Measurements from ENCODE around the gene CFB. TPM values are rescaled to one million over a fixed set of nuclear protein-coding genes. Genes with fewer than 3 reads are reported as not detected.
"Not testable (repeated sequence)": the region's sequence is repeated elsewhere in the genome, so short reads cannot be mapped to it uniquely, and the experiment has no call there.

The CFB gene
- total and polyA plus RNA-seq, 9 of the 15 experiments (the other 6 are each of a cell fraction or from before 2014, with no cell fraction given): 0.08 to 0.91 (median 0.22) TPM; not detected in 4

GRCh38 chr6:31981744-31982143, 35.8 kb downstream of the CFB start, which contains the start of gene C4A:
Gene C4A, plus strand, starts transcription at chr6:31982057. Its CDS starts 51 bp downstream, at chr6:31982108.
- ATAC-seq: peak; percentile 44
- H3K27ac ChIP-seq (ENCODE audit: extremely low read depth, low read depth, low read length); intact Hi-C loops (cut with micrococcal nuclease); in situ Hi-C loops (cut with MboI); H3K9ac ChIP-seq (ENCODE audit: insufficient read depth in 1 of 2, low read depth in 2 of 2, low read length in 2 of 2); BruUV-seq (replicated peaks); H3K9me1 ChIP-seq (ENCODE audit: control insufficient read depth, insufficient read depth, low read length); DNase-seq (ENCODE audit: extremely low read depth in 1 of 4, low spot score in 3 of 4); H3K4me2 ChIP-seq (ENCODE audit: insufficient read depth, low read length); POLR2A ChIA-PET; CTCF ChIA-PET (ENCODE audit: low intra/inter-chr PET ratio); H3K27me3 ChIP-seq (ENCODE audit: control insufficient read depth in 2 of 2, insufficient read depth in 2 of 2, low read length in 2 of 2); FAIRE-seq; H3K9me3 ChIP-seq (replicated peaks; ENCODE audit: control insufficient read depth, insufficient read depth, low read depth, low read length); H4K20me1 ChIP-seq (replicated peaks; ENCODE audit: control insufficient read depth, insufficient read depth, low read length); H3K4me3 ChIP-seq; H2AFZ ChIP-seq (ENCODE audit: low read depth, low read length): not testable (repeated sequence)
- peaks cover 28 to 29% of the 10 kb centered on the region in 2 experiments for H3K4me1 ChIP-seq (replicated peaks in 1 of 2; ENCODE audit: control insufficient read depth in 2 of 2, insufficient read depth in 2 of 2, low read length in 2 of 2)
- H3K79me2 ChIP-seq (ENCODE audit: control insufficient read depth, insufficient read depth, low read length): peaks cover 12% of the 10 kb centered on the region
- no CpG with 5 or more reads among the region's 7 CpGs for WGBS (ENCODE audit: insufficient coverage, low coverage, missing lambda C conversion rate)
- peaks cover 12% of the 10 kb centered on the region; the same call in 2 of the 3 replicates for H3K36me3 ChIP-seq (ENCODE audit: control insufficient read depth, insufficient read depth, low read length)

GRCh38 chr6:31989363-31989762, 43.5 kb downstream of the CFB start:
- POLR2A ChIA-PET; DNase-seq (ENCODE audit: extremely low read depth in 1 of 4, low spot score in 3 of 4); H3K4me1 ChIP-seq (replicated peaks in 1 of 2; ENCODE audit: control insufficient read depth in 2 of 2, insufficient read depth in 2 of 2, low read length in 2 of 2); H3K9me3 ChIP-seq (replicated peaks; ENCODE audit: control insufficient read depth, insufficient read depth, low read depth, low read length); H2AFZ ChIP-seq (ENCODE audit: low read depth, low read length); H3K9me1 ChIP-seq (ENCODE audit: control insufficient read depth, insufficient read depth, low read length); H3K27me3 ChIP-seq (ENCODE audit: control insufficient read depth in 2 of 2, insufficient read depth in 2 of 2, low read length in 2 of 2); H3K27ac ChIP-seq (ENCODE audit: extremely low read depth, low read depth, low read length); intact Hi-C loops (cut with micrococcal nuclease); CTCF ChIA-PET (ENCODE audit: low intra/inter-chr PET ratio); H3K4me2 ChIP-seq (ENCODE audit: insufficient read depth, low read length); BruUV-seq (replicated peaks); H3K4me3 ChIP-seq; in situ Hi-C loops (cut with MboI); H3K79me2 ChIP-seq (ENCODE audit: control insufficient read depth, insufficient read depth, low read length); H3K36me3 ChIP-seq (ENCODE audit: control insufficient read depth, insufficient read depth, low read length); H4K20me1 ChIP-seq (replicated peaks; ENCODE audit: control insufficient read depth, insufficient read depth, low read length); H3K9ac ChIP-seq (ENCODE audit: insufficient read depth in 1 of 2, low read depth in 2 of 2, low read length in 2 of 2): not testable (repeated sequence)
- WGBS (ENCODE audit: insufficient coverage, low coverage, missing lambda C conversion rate): no CpG with 5 or more reads among the region's 10 CpGs
- peak; percentile 59 for FAIRE-seq
- ATAC-seq: peak; percentile 88

GRCh38 chr6:31994421-31994820, 48.5 kb downstream of the CFB start:
- BruUV-seq (replicated peaks); H3K4me1 ChIP-seq (replicated peaks in 1 of 2; ENCODE audit: control insufficient read depth in 2 of 2, insufficient read depth in 2 of 2, low read length in 2 of 2); POLR2A ChIA-PET; H3K36me3 ChIP-seq (ENCODE audit: control insufficient read depth, insufficient read depth, low read length); H3K9me1 ChIP-seq (ENCODE audit: control insufficient read depth, insufficient read depth, low read length); H3K9ac ChIP-seq (ENCODE audit: insufficient read depth in 1 of 2, low read depth in 2 of 2, low read length in 2 of 2); FAIRE-seq; H3K9me3 ChIP-seq (replicated peaks; ENCODE audit: control insufficient read depth, insufficient read depth, low read depth, low read length); intact Hi-C loops (cut with micrococcal nuclease); CTCF ChIA-PET (ENCODE audit: low intra/inter-chr PET ratio); DNase-seq (ENCODE audit: extremely low read depth in 1 of 4, low spot score in 3 of 4); H3K27ac ChIP-seq (ENCODE audit: extremely low read depth, low read depth, low read length); H4K20me1 ChIP-seq (replicated peaks; ENCODE audit: control insufficient read depth, insufficient read depth, low read length); in situ Hi-C loops (cut with MboI); H3K79me2 ChIP-seq (ENCODE audit: control insufficient read depth, insufficient read depth, low read length); H3K27me3 ChIP-seq (ENCODE audit: control insufficient read depth in 2 of 2, insufficient read depth in 2 of 2, low read length in 2 of 2); H3K4me2 ChIP-seq (ENCODE audit: insufficient read depth, low read length); H2AFZ ChIP-seq (ENCODE audit: low read depth, low read length); ATAC-seq; H3K4me3 ChIP-seq: not testable (repeated sequence)
- WGBS (ENCODE audit: insufficient coverage, low coverage, missing lambda C conversion rate): no CpG with 5 or more reads among the region's 14 CpGs

DNA sequence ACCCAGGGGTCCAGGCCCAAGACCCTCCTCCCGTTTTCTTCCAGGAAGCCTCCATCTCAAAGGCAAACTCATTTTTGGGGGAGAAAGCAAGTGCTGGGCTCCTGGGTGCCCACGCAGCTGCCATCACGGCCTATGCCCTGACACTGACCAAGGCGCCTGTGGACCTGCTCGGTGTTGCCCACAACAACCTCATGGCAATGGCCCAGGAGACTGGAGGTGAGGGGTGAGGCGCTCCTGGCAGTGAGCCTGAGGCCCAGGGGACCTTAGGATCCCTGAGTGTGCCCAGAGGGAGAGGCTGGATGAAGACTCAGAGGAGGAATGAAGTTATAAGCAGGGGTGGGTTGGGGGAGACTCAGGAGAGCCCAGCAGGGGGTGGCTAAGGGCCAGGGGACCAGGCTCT, 50.5 kb downstream of the CFB start:
- H3K4me3 ChIP-seq; H3K36me3 ChIP-seq (ENCODE audit: control insufficient read depth, insufficient read depth, low read length); POLR2A ChIA-PET; H3K9ac ChIP-seq (ENCODE audit: insufficient read depth in 1 of 2, low read depth in 2 of 2, low read length in 2 of 2); CTCF ChIA-PET (ENCODE audit: low intra/inter-chr PET ratio); DNase-seq (ENCODE audit: extremely low read depth in 1 of 4, low spot score in 3 of 4); H3K4me2 ChIP-seq (ENCODE audit: insufficient read depth, low read length); in situ Hi-C loops (cut with MboI); H3K27ac ChIP-seq (ENCODE audit: extremely low read depth, low read depth, low read length); H3K4me1 ChIP-seq (replicated peaks in 1 of 2; ENCODE audit: control insufficient read depth in 2 of 2, insufficient read depth in 2 of 2, low read length in 2 of 2); BruUV-seq (replicated peaks); H2AFZ ChIP-seq (ENCODE audit: low read depth, low read length); H4K20me1 ChIP-seq (replicated peaks; ENCODE audit: control insufficient read depth, insufficient read depth, low read length); H3K79me2 ChIP-seq (ENCODE audit: control insufficient read depth, insufficient read depth, low read length); intact Hi-C loops (cut with micrococcal nuclease); FAIRE-seq; H3K9me1 ChIP-seq (ENCODE audit: control insufficient read depth, insufficient read depth, low read length); ATAC-seq; H3K27me3 ChIP-seq (ENCODE audit: control insufficient read depth in 2 of 2, insufficient read depth in 2 of 2, low read length in 2 of 2); H3K9me3 ChIP-seq (replicated peaks; ENCODE audit: control insufficient read depth, insufficient read depth, low read depth, low read length): not testable (repeated sequence)
- 70% methylated on average over 4 of the region's 6 CpGs for WGBS (ENCODE audit: insufficient coverage, low coverage, missing lambda C conversion rate)
